Bronchial smooth muscle cell (primary cell): ENCODE measurements around the gene RIMS4. TPM values are rescaled to one million over a fixed set of nuclear protein-coding genes. Genes with fewer than 3 reads are reported as not detected.

Experiments used
- total RNA-seq: library from RNA; depleted of rRNA; stranded (reverse); fragments of >200 nt; gene quantifications from 2 replicates; pipeline ENCODE4 v1.2.1, GENCODE V29; 2014

Gene RIMS4
- total RNA-seq, result under 0.01 and 0.16 TPM in 2 replicates

DNA sequence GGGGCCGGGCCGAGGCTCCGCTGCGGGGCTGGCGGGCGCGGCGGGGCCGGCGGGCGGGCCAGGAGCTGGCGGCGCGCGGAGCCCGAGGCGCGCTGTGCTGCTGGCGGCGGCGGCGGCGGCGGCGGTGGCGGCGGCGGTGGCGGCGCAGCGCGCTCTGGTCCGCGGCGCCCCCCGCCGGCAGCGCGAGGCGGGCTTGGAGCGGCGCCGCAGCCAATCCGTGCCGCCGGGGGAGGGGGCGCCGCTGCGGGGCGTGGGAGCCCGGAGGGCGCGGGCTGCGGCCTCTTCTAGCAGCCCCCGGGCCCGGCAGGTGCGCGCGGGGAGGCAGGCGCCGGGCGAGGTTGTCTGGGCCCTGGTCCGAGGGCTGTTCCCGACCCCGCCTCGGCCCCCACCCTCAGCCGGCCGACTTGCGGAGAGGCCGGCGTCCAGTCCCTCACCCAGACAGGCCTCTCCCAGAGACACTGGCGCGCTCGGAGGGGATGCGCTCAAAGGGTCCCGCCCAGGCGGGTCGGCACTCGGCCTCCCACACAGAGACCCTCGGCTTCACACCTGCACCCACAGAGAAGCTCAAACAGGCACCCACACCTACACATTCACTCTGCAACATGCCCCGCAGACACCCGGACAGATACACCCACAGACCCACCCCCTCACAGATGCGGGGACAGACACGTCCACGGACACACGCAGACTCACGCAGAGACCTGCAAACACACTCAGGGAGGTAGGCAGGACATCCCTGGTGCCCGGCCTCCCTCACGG, at the start of gene RIMS4:
TSS of gene RIMS4 (minus strand) at position 156 of the 759 bp plus-strand sequence. CDS start 275 bp downstream, outside the sequence.

DNA sequence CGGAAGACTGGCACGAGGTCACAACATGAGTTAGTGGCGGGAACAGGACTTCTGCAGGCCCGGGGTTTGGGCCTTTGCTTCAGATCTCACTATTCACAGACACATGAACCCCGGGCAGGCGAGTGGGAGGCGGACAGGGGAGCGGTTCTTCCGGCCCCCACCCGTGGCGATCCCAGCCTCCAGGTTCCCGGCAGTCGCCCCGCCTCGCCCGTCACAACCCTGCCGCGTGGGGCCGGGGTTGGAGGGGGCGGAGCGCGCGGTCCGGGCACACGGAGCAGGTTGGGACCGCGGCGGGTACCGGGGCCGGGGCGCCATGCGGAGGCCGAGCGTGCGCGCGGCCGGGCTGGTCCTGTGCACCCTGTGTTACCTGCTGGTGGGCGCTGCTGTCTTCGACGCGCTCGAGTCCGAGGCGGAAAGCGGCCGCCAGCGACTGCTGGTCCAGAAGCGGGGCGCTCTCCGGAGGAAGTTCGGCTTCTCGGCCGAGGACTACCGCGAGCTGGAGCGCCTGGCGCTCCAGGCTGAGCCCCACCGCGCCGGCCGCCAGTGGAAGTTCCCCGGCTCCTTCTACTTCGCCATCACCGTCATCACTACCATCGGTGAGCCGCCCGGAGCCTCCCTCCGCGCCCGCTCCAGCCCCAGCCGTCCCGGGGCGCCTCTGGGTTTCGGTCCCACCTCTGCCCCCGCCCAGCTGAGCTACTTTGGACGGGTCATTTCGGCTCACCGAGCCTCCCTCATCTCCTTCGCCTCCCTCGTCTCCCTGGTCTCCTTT, 64.6 kb downstream of the RIMS4 start, which contains the start of gene KCNK15:
TSS of gene KCNK15 (plus strand) at position 268 of the 769 bp plus-strand sequence. CDS start at position 314, 46 bp downstream.

DNA sequence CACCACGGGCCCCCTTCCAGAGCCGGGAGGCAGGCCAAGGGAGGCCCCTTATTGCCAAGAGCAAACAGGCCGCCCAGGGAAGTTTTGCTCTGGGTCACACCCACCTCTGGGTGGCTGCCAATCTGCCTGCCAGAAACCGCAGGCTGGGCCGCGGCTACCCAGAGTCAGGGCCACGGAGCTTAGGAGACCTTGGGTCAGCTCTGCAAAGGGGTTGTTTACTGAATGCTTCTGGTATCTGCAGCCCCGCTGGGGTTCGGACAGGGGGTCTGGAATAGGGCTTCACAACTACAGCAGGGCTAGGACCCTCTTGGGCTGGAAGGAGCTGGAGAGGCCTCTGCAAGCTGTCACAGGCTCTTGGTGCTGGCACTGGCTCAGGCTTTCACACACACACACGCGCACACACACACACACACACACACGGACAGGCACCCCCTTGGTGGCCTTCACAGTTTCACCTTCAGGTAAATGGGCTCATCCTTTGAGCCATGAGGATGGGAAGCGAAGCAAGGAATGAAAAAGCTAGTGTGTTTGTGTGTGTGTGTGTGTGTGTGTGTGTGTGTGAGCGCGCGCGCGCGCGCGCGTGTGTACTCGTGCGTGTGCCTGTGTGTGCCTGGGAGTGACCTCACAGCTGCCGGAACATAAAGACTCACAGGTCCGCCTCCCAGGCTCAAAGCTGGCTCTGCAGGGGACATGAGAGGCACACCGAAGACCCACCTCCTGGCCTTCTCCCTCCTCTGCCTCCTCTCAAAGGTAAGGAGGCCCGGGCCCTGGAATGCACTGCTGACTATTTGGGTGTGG, 95.4 kb downstream of the RIMS4 start, which contains the start of gene CCN5:
TSS of gene CCN5 (plus strand) at position 669 of the 798 bp plus-strand sequence. CDS start at position 691, 22 bp downstream.

Other genes starting within 250 kb of the RIMS4 start
- gene PKIG, start 228.0 kb downstream of the RIMS4 start, total RNA-seq, result 57.8 and 60.9 TPM in 2 replicates
- gene ADA, start 158.8 kb downstream of the RIMS4 start, total RNA-seq, result 9.4 and 11.3 TPM in 2 replicates
- 3.0 and 8.8 TPM in 2 replicates for gene CCN5, start 95.2 kb downstream of the RIMS4 start, total RNA-seq
- 0.09 and 0.47 TPM in 2 replicates for gene KCNK15, start 64.7 kb downstream of the RIMS4 start, total RNA-seq
- gene YWHAB, start 75.2 kb upstream of the RIMS4 start, total RNA-seq, result 38.5 and 68.7 TPM in 2 replicates
- gene PABPC1L, start 99.5 kb upstream of the RIMS4 start, total RNA-seq, result 6.8 and 15.5 TPM in 2 replicates
- 6.5 and 19.7 TPM in 2 replicates for gene TOMM34, start 149.9 kb upstream of the RIMS4 start, total RNA-seq
- gene STK4, start 156.0 kb upstream of the RIMS4 start, total RNA-seq, result 16.1 and 24.0 TPM in 2 replicates